ENCODE data around the gene NOM1.

The NOM1 gene

DNA sequence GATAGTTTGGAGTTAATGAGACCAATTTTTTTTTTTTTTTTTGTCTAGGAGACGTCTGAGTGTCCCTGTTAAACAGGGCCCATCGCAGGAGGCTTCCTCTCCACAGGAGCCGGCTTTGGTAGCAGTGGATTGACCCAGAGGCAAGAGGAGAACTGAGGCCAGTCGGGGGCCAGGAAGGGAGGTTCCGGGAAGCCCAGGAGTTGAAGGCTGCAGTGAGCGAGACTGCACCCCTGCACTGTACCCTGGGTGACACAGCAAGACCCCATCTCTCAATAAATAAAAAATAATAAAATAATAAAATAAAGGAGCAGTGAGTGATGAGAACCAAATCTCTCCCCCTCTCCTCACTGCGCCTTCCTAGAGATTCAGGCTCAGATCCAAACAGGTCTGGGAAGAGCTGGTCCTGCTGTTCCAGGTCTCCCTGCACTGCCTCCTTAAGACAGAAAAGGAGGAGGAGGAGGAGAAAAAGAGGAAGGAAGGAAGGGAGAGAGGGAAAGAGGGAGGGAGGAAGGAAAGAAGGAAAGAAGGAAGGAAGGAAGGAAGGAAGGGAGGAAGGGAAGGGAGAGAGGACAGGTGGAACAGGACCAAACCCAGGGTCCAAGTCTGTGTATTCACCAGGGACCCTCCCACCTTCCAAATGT is 57.4 kb downstream of the NOM1 start:
- H3K4me2 ChIP-seq (ENCODE audit: low read length) = no peak overlapping the region
- TF ChIP-seq, protein P1, sequence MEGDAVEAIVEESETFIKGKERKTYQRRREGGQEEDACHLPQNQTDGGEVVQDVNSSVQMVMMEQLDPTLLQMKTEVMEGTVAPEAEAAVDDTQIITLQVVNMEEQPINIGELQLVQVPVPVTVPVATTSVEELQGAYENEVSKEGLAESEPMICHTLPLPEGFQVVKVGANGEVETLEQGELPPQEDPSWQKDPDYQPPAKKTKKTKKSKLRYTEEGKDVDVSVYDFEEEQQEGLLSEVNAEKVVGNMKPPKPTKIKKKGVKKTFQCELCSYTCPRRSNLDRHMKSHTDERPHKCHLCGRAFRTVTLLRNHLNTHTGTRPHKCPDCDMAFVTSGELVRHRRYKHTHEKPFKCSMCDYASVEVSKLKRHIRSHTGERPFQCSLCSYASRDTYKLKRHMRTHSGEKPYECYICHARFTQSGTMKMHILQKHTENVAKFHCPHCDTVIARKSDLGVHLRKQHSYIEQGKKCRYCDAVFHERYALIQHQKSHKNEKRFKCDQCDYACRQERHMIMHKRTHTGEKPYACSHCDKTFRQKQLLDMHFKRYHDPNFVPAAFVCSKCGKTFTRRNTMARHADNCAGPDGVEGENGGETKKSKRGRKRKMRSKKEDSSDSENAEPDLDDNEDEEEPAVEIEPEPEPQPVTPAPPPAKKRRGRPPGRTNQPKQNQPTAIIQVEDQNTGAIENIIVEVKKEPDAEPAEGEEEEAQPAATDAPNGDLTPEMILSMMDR (IDR thresholded peaks at IDR 0.05; ENCODE audit: low read depth, low read length) = no peak
- no peak for TF ChIP-seq EZH2phosphoT487 (IDR thresholded peaks at IDR 0.05; ENCODE audit: low read depth)

GRCh38 chr7:157007470-157008066 is 58.1 kb downstream of the NOM1 start:
- no peak overlapping the region for H3K9ac ChIP-seq (ENCODE audit: low read length)
- H3K79me2 ChIP-seq (ENCODE audit: low read length) = peaks cover 61% of the 10 kb centered on the region
- H3K27ac ChIP-seq (ENCODE audit: low read length) = no peak overlapping the region
- no peak overlapping the region for H3K4me3 ChIP-seq (ENCODE audit: low read length)
- peaks cover 8% of the 10 kb centered on the region; the same call in 1 of the 2 replicates for H4K20me1 ChIP-seq (ENCODE audit: insufficient read depth, low read length)
- peaks cover 24% of the 10 kb centered on the region for H3K4me1 ChIP-seq (ENCODE audit: low read length)
- no peak overlapping the region for H2AFZ ChIP-seq (ENCODE audit: low read depth, low read length)
- H3K4me2 ChIP-seq (ENCODE audit: low read length) = peak overlapping the region; percentile 82
- no peaks in the 10 kb centered on the region for H3K9me3 ChIP-seq (ENCODE audit: insufficient read depth, low read length)
- peaks cover 28% of the 10 kb centered on the region for H3K36me3 ChIP-seq (replicated peaks; ENCODE audit: low read depth, low read length)
- no peaks in the 10 kb centered on the region for H3K27me3 ChIP-seq (ENCODE audit: low read depth, low read length)
- TF ChIP-seq, protein P1 (IDR thresholded peaks at IDR 0.05; ENCODE audit: low read depth, low read length) = no peak
- no peak for TF ChIP-seq EZH2phosphoT487 (IDR thresholded peaks at IDR 0.05; ENCODE audit: low read depth)

More for the DNA sequence above, 57.4 kb downstream of the NOM1 start:
- no peak overlapping the region for H3K4me3 ChIP-seq (ENCODE audit: low read length)
- peaks cover 8% of the 10 kb centered on the region; the same call in 1 of the 2 replicates for H4K20me1 ChIP-seq (ENCODE audit: insufficient read depth, low read length)
- H2AFZ ChIP-seq (ENCODE audit: low read depth, low read length) = no peak overlapping the region
- no peak overlapping the region for H3K9ac ChIP-seq (ENCODE audit: low read length)
- H3K36me3 ChIP-seq (replicated peaks; ENCODE audit: low read depth, low read length) = peaks cover 28% of the 10 kb centered on the region
- no peaks in the 10 kb centered on the region for H3K27me3 ChIP-seq (ENCODE audit: low read depth, low read length)
- peaks cover 59% of the 10 kb centered on the region for H3K79me2 ChIP-seq (ENCODE audit: low read length)
- peaks cover 22% of the 10 kb centered on the region for H3K4me1 ChIP-seq (ENCODE audit: low read length)
- H3K9me3 ChIP-seq (ENCODE audit: insufficient read depth, low read length) = no peaks in the 10 kb centered on the region
- no peak overlapping the region for H3K27ac ChIP-seq (ENCODE audit: low read length)

DNA sequence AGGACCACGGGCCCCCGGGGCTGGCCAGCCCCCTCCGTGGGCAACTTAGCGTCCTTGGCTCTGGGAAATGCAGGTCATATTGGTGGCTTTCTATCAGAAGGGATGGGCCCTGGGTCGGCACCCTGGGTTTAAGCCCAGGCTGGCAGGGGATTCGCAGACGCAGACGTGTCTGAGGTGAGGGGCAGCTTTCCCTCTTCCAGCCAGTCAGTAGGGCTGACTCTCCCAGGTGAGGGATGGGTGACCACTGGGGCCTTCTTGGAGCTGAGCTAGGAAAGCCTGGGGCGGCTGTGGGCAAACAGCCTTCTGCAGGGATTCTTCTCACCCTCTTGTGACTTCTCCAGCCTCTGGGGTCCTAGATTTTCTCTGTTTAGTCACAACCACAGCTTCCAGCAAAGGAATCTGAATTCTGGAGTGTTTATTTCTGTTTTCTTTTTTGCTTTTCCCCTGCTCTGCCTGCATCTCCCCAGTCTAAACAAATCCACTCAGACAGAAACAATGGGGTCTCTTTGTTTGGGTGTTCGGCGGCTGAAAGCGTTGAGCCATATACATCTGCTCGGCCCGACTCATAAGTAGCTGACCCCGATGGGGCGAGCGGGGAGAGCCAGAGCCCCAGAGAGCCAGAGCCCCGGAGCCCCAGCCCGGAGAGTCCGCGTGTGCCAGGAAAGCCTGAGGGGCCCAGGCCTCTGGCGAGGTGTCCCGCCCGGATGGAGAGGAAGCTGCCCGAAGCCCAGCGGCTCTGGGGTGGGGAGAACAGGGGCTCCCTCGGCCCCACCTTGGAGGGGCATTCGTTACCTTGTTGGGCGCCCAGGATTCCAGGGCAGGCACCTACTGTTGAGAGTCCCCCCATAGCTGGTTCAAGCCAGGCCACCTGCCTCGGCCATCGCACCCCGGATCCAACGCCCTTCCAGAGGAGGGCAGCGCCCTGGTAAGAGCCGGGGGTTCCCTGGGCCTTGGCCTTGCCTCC is 59.0 kb downstream of the NOM1 start:
- peak overlapping the region; percentile 56 for H3K27ac ChIP-seq (ENCODE audit: low read length)
- H4K20me1 ChIP-seq (ENCODE audit: insufficient read depth, low read length) = peaks cover 8% of the 10 kb centered on the region; the same call in 1 of the 2 replicates
- peak overlapping the region; percentile 91 for H3K4me3 ChIP-seq (ENCODE audit: low read length)
- peak overlapping the region; percentile 82 for H3K4me2 ChIP-seq (ENCODE audit: low read length)
- H3K4me1 ChIP-seq (ENCODE audit: low read length) = peaks cover 24% of the 10 kb centered on the region
- peak overlapping the region; percentile 33; the same call in 1 of the 2 replicates for H2AFZ ChIP-seq (ENCODE audit: low read depth, low read length)
- peak overlapping the region; percentile 89 for H3K9ac ChIP-seq (ENCODE audit: low read length)
- H3K27me3 ChIP-seq (ENCODE audit: low read depth, low read length) = no peaks in the 10 kb centered on the region
- peaks cover 28% of the 10 kb centered on the region for H3K36me3 ChIP-seq (replicated peaks; ENCODE audit: low read depth, low read length)
- no peaks in the 10 kb centered on the region for H3K9me3 ChIP-seq (ENCODE audit: insufficient read depth, low read length)
- no peak for TF ChIP-seq EZH2phosphoT487 (IDR thresholded peaks at IDR 0.05; ENCODE audit: low read depth)
- TF ChIP-seq, protein P1 (IDR thresholded peaks at IDR 0.05; ENCODE audit: low read depth, low read length) = no peak
- peaks cover 61% of the 10 kb centered on the region for H3K79me2 ChIP-seq (ENCODE audit: low read length)
